22Rv1 (cell line): ENCODE measurements around the gene GPC5.

ENCODE experiments used
- CTCF ChIP-seq: fragments of 450-650 bp; IDR thresholded peaks from 2 replicates; pipeline ENCODE4 v1.5.1; 2017; ENCODE audit warnings: mild to moderate bottlenecking
- ZFX ChIP-seq: fragments of 450-650 bp; IDR thresholded peaks from 2 replicates; pipeline ENCODE4 v1.6.1; 2017; ENCODE audit warnings: antibody characterized with exemption, borderline replicate concordance

- TF ChIP-seq CTCF, result no peak
- no peak for TF ChIP-seq ZFX
Measured at GRCh38 chr13:92761710-92762109, 1363.3 kb downstream of the GPC5 start.
